HepG2 (cell line): ENCODE results near the gene NFKBIA. TPM values are rescaled to one million over a fixed set of nuclear protein-coding genes. Genes with fewer than 3 reads are reported as not detected.

Experiments
- ARID4A ChIP-seq: sonication (generic); formaldehyde crosslinking; IDR thresholded peaks from 2 replicates; pipeline ENCODE4 v1.5.0; 2020; ENCODE audit warnings: mild to moderate bottlenecking, missing genetic modification reagents, borderline replicate concordance
- CTCF ChIP-seq: sonication (generic); formaldehyde crosslinking; IDR thresholded peaks from 2 replicates; pipeline ENCODE4 v1.5.0; 2020; ENCODE audit warnings: mild to moderate bottlenecking, missing genetic modification reagents, moderate library complexity
- FOXO4 ChIP-seq: sonication (generic); formaldehyde crosslinking; conservative IDR thresholded peaks from 2 replicates; pipeline ENCODE4 v1.8.1; 2023; ENCODE audit warnings: missing genetic modification reagents
- HOXA3 ChIP-seq: sonication (generic); formaldehyde crosslinking; IDR thresholded peaks from 2 replicates; pipeline ENCODE4 v1.5.0; 2020; ENCODE audit warnings: missing genetic modification reagents
- IKZF4 ChIP-seq: sonication (generic); formaldehyde crosslinking; IDR thresholded peaks from 2 replicates; pipeline ENCODE4 v1.5.1; 2020; ENCODE audit warnings: borderline replicate concordance, mild to moderate bottlenecking, low read depth, missing genetic modification reagents; ENCODE audit errors: not compliant biosample characterization
- IRF1 ChIP-seq: sonication (generic); formaldehyde crosslinking; IDR thresholded peaks from 2 replicates; pipeline ENCODE4 v1.4.0; 2020; ENCODE audit warnings: low read depth, mild to moderate bottlenecking, missing genetic modification reagents
- JARID2 ChIP-seq: sonication (generic); formaldehyde crosslinking; IDR thresholded peaks from 2 replicates; pipeline ENCODE4 v1.8.1; 2023; ENCODE audit warnings: missing genetic modification reagents, inconsistent platforms; ENCODE audit not compliant: insufficient replicate concordance
- PHB2 ChIP-seq: fragments of 450-650 bp; IDR thresholded peaks from 2 replicates; pipeline ENCODE4 v1.6.1; 2018; ENCODE audit not compliant: partially characterized antibody
- ZNF121 ChIP-seq: sonication (generic); formaldehyde crosslinking; IDR thresholded peaks from 2 replicates; pipeline ENCODE4 v1.5.0; 2020; ENCODE audit warnings: mild to moderate bottlenecking, missing genetic modification reagents
- ZNF136 ChIP-seq: sonication (generic); formaldehyde crosslinking; IDR thresholded peaks from 2 replicates; pipeline ENCODE4 v1.8.1; 2022; ENCODE audit warnings: low read depth, mild to moderate bottlenecking, moderate library complexity, missing genetic modification reagents
- ZNF44 ChIP-seq: sonication (generic); formaldehyde crosslinking; IDR thresholded peaks from 2 replicates; pipeline ENCODE4 v1.5.1; 2020; ENCODE audit warnings: mild to moderate bottlenecking, missing genetic modification reagents
- polyA plus RNA-seq, 8 experiments: library from polyadenylated mRNA; depleted of rRNA in 3 of 8; stranded (reverse) in 7 of 8; unstranded in 1 of 8; fragments of >200 nt; fragmentation: Illumina TruSeq in 4 of 8; extraction: Trizol in 4 of 8; gene quantifications; 2 replicates each; pipeline versions ENCODE4 v1.2.1 to v1.2.3, GENCODE V29; 2011 to 2016; ENCODE audit warnings: low read depth in 4 of 8, missing spikeins in 1 of 8, mixed read lengths in 1 of 8; ENCODE audit not compliant: insufficient read depth in 1 of 8
- total RNA-seq, 5 experiments: library from RNA; depleted of rRNA; stranded (reverse); fragments of >200 nt; fragmentation: Illumina TruSeq; extraction: Trizol; gene quantifications; 2 replicates each; pipeline ENCODE4 v1.2.3, GENCODE V29; 2016; ENCODE audit warnings: low read depth in 1 of 5
- TF ChIP-seq, protein P1 (sequence below): sonication (generic); formaldehyde crosslinking; IDR thresholded peaks from 2 replicates; pipeline ENCODE4 v1.5.1; 2020; ENCODE audit warnings: missing genetic modification reagents, mild to moderate bottlenecking, borderline replicate concordance
- TF ChIP-seq, protein P2 (sequence below): sonication (generic); formaldehyde crosslinking; IDR thresholded peaks from 2 replicates; pipeline ENCODE4 v1.4.0; 2020; ENCODE audit warnings: missing genetic modification reagents, borderline replicate concordance

The NFKBIA gene
- total and polyA plus RNA-seq, 2 of the 13 experiments (the other 11 are each of a cell fraction or from before 2014, with no cell fraction given) = 197 to 319 TPM

DNA sequence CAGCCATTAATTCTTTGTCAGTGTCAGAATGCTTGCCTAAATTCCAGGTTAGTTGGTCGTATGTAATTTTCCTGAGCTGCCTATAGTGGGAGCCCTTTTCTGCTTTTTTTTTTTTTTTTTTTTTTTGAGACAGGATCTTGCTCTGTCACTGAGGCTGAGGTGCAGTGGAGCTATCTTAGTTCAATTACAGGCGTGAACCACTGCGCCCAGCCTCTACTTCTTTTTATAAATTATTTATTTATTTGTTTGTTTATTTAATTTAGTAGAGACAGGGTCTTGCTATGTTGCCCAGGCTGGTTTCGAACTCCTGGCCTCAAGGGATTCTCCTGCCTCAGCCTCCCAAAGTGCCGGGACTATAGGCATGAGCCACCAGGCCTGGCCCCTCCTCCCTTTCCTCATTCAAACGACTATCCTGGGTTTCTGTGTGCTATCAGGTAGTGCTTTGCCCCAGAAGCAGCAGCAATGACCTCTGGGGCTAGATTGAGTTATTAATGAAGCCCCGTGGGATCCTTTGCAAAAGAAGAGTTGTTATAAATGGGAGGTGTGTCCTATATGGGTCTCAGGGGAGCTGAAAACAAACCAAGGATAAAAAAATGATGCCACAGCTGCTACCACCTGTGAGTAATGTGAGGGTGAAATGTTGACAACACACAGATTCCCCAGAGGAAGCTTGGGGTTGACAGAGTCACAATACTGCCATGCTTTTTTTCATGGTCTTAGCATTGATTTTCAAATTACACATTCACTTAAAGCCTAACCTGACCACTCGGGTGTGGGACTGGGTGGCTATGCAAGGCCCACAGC, 34.6 kb upstream of the NFKBIA start (continued):
- TF ChIP-seq ARID4A (CRISPR knock-in tag) (peak; percentile 21; the same call in 1 of the 2 replicates), ZNF136 (CRISPR knock-in tag) (0 out of 2 replicates have a peak, but pooled peaks have one; percentile 21), ZNF44 (peak; percentile 15; the same call in 1 of the 2 replicates), CTCF (CRISPR knock-in tag) (peak; percentile 70), ZNF121 (CRISPR knock-in tag) (peak; percentile 59; the same call in 1 of the 2 replicates), IKZF4 (peak; percentile 43), HOXA3 (CRISPR knock-in tag) (no peak), JARID2 (CRISPR knock-in tag) (peak; percentile 32), PHB2 (no peak), IRF1 (CRISPR knock-in tag) (no peak), FOXO4 (CRISPR knock-in tag) (0 out of 2 replicates have a peak, but pooled peaks have one; percentile 86)
- TF ChIP-seq, protein P1, sequence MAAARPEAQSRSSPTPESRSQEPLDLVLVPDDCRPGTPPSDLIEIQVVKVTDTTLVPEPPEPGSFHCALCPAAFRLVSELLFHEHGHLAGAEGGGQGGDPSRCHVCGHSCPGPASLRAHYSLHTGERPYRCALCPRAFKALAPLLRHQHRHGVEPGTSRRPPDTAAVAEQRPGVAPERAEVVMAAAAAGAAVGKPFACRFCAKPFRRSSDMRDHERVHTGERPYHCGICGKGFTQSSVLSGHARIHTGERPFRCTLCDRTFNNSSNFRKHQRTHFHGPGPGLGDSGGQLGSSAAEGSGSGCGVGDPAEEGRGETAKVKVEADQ (CRISPR knock-in tag) = 0 out of 2 replicates have a peak, but pooled peaks have one; percentile 60
- TF ChIP-seq, protein P2, sequence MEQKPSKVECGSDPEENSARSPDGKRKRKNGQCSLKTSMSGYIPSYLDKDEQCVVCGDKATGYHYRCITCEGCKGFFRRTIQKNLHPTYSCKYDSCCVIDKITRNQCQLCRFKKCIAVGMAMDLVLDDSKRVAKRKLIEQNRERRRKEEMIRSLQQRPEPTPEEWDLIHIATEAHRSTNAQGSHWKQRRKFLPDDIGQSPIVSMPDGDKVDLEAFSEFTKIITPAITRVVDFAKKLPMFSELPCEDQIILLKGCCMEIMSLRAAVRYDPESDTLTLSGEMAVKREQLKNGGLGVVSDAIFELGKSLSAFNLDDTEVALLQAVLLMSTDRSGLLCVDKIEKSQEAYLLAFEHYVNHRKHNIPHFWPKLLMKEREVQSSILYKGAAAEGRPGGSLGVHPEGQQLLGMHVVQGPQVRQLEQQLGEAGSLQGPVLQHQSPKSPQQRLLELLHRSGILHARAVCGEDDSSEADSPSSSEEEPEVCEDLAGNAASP (CRISPR knock-in tag) = 0 out of 2 replicates have a peak, but pooled peaks have one; percentile 28
